Measurements from ENCODE around the gene CRYBB3.

DNA sequence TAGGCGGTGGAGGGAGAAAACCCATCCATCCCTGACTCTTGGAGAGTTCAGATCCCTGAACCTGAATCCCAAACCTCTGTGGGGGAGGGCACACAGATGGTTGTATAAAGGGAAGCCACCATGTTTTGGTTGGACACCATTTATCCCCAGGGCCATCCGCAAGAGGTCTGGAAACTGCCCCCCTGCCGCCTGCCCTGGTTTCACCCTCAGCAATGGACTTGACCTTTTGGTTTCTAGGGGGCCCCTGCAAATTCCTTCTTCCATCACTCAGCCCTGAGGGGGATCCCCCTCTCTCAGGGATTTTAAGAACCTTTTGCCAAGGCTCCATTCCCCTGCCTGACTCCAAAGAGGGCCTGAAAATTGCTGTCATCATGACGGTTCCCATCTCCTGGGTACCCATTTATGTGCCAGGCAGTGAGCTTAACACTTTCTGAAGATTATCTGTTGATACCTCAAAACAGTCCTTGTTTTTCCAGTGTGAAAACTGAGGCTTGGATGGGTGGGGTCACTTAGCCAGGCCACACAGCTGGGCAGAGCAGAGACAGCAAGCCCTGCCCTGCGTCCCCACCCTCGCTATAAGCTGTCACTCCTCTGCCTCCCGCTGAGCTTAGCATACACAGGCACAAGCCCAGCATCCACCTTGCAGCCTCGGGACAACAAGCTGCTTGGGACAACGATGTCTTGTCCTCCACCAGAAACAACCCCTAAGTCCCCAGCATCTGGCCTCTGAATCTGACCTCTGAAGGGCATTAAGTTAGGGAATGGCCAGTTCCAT, 33.2 kb upstream of the CRYBB3 start:
- TF ChIP-seq CTCF (IDR thresholded peaks at IDR 0.05) (no peak), EP300 (IDR thresholded peaks at IDR 0.05; ENCODE audit: low read depth) (no peak), POLR2A (IDR thresholded peaks at IDR 0.05) (no peak), POLR2AphosphoS5 (IDR thresholded peaks at IDR 0.05) (no peak)

Data from transverse colon (tissue), 4 donors.